ENCODE results near the gene MAGI1. TPM values are rescaled to one million over a fixed set of nuclear protein-coding genes. Genes with fewer than 3 reads are reported as not detected.

The MAGI1 gene
- total RNA-seq, 1 donor from 2014 or later: 21.9 TPM

DNA sequence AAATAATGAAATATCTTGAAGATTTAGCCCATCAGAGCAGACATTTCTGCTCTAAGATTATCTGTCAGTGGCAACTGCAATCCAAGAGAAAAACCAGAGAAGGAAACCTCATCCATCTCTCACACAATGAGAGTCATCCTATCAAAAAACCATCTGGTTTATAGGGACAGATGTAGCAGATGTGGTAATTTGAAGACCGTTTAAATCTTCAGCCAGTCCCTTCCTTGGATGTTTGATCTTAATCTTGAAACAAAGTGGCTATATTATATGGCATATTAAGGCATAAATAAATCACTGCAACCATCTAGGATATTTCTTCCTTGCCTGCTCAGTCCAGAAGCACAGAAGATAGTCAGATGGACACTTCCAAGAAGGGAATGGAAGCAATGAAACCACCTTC lies 305.3 kb downstream of the MAGI1 start:
- no peak overlapping the region for H3K4me3 Mint-ChIP-seq (ENCODE audit: unreplicated experiment)
- no peaks in the 10 kb centered on the region for H3K9me3 Mint-ChIP-seq (ENCODE audit: unreplicated experiment)
- no peaks in the 10 kb centered on the region for H3K36me3 Mint-ChIP-seq (ENCODE audit: unreplicated experiment)
- peaks cover 28% of the 10 kb centered on the region for H3K4me1 Mint-ChIP-seq (ENCODE audit: unreplicated experiment)
- H3K27ac Mint-ChIP-seq (ENCODE audit: unreplicated experiment): no peak overlapping the region
- no peak for DNase-seq (ENCODE audit: extremely low spot score, unreplicated experiment)
- H3K27me3 Mint-ChIP-seq (ENCODE audit: unreplicated experiment): peaks cover 3% of the 10 kb centered on the region
- TF ChIP-seq, protein P1, sequence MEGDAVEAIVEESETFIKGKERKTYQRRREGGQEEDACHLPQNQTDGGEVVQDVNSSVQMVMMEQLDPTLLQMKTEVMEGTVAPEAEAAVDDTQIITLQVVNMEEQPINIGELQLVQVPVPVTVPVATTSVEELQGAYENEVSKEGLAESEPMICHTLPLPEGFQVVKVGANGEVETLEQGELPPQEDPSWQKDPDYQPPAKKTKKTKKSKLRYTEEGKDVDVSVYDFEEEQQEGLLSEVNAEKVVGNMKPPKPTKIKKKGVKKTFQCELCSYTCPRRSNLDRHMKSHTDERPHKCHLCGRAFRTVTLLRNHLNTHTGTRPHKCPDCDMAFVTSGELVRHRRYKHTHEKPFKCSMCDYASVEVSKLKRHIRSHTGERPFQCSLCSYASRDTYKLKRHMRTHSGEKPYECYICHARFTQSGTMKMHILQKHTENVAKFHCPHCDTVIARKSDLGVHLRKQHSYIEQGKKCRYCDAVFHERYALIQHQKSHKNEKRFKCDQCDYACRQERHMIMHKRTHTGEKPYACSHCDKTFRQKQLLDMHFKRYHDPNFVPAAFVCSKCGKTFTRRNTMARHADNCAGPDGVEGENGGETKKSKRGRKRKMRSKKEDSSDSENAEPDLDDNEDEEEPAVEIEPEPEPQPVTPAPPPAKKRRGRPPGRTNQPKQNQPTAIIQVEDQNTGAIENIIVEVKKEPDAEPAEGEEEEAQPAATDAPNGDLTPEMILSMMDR (IDR thresholded peaks at IDR 0.05): no peak

DNA sequence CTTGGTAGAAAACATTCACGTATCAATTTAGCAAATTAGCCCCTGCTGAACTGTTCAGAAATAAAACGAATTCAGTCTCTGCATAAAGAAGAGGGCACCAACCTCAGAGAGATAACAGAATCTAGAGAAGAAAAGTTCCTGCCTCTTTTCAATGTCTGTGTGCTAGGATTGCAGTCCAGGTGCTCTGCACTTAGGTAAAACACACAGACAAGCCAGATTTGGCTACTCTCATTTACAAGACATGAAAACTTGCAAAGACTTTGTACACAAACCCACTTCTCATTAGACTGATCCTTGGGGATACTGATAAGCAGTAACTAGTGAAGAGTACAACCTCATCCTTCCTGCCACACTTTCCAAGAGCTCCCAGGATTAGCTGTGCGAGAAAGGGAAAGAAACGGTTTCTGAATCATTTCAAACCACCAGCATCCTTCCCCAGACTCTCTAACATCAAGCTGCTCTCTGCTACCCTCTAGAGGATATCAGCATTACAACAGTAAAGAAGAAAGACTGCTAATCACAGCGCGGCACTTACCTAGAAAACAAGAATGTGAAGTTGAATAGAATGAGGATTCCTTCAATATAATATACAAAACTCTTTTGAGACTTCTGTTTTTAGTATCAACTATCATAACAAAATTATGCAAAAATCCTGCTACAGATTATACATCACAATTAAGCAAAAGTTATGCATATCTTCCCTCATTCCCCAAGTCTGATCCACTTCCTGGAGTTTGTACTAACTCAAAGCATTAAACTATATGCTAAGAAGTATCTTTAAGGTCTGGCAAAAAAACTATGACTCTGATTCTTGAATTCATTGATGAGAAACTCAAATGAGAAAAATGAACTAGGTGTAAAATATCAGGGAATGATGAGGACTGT lies 306.4 kb downstream of the MAGI1 start:
- Mint-ChIP-seq H3K4me3 (ENCODE audit: unreplicated experiment) (no peak overlapping the region), H3K9me3 (ENCODE audit: unreplicated experiment) (no peaks in the 10 kb centered on the region), H3K4me1 (ENCODE audit: unreplicated experiment) (peaks cover 35% of the 10 kb centered on the region), H3K27ac (ENCODE audit: unreplicated experiment) (no peak overlapping the region), H3K27me3 (ENCODE audit: unreplicated experiment) (peaks cover 3% of the 10 kb centered on the region), H3K36me3 (ENCODE audit: unreplicated experiment) (no peaks in the 10 kb centered on the region)
- TF ChIP-seq, protein P1 (IDR thresholded peaks at IDR 0.05): peak; percentile 86
- no peak for DNase-seq (ENCODE audit: extremely low spot score, unreplicated experiment)

DNA sequence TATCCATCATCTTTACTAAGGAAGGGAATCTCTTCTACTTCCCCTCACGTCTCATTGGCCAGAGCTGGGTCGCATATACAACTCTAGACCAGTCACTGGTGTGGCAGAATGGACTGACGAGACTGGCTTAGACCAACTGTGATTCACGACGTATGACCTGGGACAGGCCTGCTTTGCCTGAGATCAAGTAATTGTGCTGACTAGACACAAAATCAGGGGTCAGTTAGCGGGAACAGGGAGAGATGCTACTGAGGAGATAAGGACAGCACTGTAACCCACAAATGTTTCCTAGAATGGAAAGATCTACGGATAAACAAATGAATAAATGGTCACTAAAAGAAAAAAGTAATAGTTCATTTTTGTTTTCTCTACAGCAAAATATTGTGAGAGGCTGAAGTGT lies 308.3 kb downstream of the MAGI1 start:
- H3K27ac Mint-ChIP-seq (ENCODE audit: unreplicated experiment): no peak overlapping the region
- H3K4me3 Mint-ChIP-seq (ENCODE audit: unreplicated experiment): no peak overlapping the region
- no peak for DNase-seq (ENCODE audit: extremely low spot score, unreplicated experiment)
- H3K4me1 Mint-ChIP-seq (ENCODE audit: unreplicated experiment): peaks cover 35% of the 10 kb centered on the region
- TF ChIP-seq, protein P1 (IDR thresholded peaks at IDR 0.05): no peak
- H3K27me3 Mint-ChIP-seq (ENCODE audit: unreplicated experiment): peaks cover 3% of the 10 kb centered on the region
- no peaks in the 10 kb centered on the region for H3K9me3 Mint-ChIP-seq (ENCODE audit: unreplicated experiment)
- H3K36me3 Mint-ChIP-seq (ENCODE audit: unreplicated experiment): no peaks in the 10 kb centered on the region

DNA sequence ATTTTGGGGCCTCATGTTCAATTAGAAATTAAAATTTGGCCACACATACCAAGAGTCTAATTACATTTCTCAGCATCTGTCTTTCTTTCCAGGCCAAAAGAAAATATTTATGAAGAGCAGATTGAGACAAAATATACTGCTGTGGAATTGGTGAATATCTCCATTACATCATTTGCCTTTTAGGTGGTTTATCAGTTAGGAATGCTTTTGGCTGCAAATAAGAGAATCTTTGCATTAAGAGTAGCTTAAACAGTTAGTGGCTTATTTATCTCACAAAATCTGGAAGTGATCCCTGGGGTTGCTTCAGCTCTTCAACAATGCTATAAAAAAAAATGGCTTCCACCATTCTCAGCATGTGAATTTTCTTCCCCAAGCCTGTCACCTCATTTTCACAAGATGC lies 308.7 kb downstream of the MAGI1 start:
- TF ChIP-seq, protein P1 (IDR thresholded peaks at IDR 0.05): no peak
- Mint-ChIP-seq H3K4me1 (ENCODE audit: unreplicated experiment) (peaks cover 35% of the 10 kb centered on the region), H3K27me3 (ENCODE audit: unreplicated experiment) (peaks cover 3% of the 10 kb centered on the region), H3K36me3 (ENCODE audit: unreplicated experiment) (no peaks in the 10 kb centered on the region), H3K4me3 (ENCODE audit: unreplicated experiment) (no peak overlapping the region), H3K9me3 (ENCODE audit: unreplicated experiment) (no peaks in the 10 kb centered on the region), H3K27ac (ENCODE audit: unreplicated experiment) (peak overlapping the region; percentile 85)
- no peak for DNase-seq (ENCODE audit: extremely low spot score, unreplicated experiment)

DNA sequence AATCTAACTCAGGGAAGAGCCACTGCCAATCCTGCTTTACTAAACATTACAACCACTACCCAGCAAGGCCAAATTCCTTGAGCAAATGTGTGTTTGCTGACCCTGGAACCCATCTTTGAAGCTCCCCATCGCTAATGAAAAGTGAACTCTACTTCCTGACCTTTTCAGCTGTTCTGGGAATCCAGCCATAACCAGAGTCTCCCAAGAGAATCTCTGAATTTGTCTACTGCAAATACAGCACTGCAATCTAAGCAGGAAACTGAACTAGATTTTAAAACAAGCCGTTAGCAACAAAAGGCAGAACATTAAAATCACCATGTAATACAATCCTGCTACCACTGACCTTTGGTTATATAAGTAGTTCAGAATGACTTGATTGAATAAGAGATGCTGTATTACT lies 309.2 kb downstream of the MAGI1 start:
- TF ChIP-seq, protein P1 (IDR thresholded peaks at IDR 0.05): no peak
- no peaks in the 10 kb centered on the region for H3K9me3 Mint-ChIP-seq (ENCODE audit: unreplicated experiment)
- H3K27ac Mint-ChIP-seq (ENCODE audit: unreplicated experiment): peak overlapping the region; percentile 85
- no peak for DNase-seq (ENCODE audit: extremely low spot score, unreplicated experiment)
- no peaks in the 10 kb centered on the region for H3K36me3 Mint-ChIP-seq (ENCODE audit: unreplicated experiment)
- H3K4me1 Mint-ChIP-seq (ENCODE audit: unreplicated experiment): peaks cover 35% of the 10 kb centered on the region
- no peak overlapping the region for H3K4me3 Mint-ChIP-seq (ENCODE audit: unreplicated experiment)
- peaks cover 3% of the 10 kb centered on the region for H3K27me3 Mint-ChIP-seq (ENCODE audit: unreplicated experiment)

All from osteocyte (in vitro differentiated cells).